NCI-H187 treated with DMSO at 0.1 percent for 48 hours (cell line): Measurements from ENCODE around the gene ODF2.

Experiments used
- DNase-seq: peaks from one replicate; lab custom pipeline; 2025; lab: John Stamatoyannopoulos, UW

The ODF2 gene

DNA sequence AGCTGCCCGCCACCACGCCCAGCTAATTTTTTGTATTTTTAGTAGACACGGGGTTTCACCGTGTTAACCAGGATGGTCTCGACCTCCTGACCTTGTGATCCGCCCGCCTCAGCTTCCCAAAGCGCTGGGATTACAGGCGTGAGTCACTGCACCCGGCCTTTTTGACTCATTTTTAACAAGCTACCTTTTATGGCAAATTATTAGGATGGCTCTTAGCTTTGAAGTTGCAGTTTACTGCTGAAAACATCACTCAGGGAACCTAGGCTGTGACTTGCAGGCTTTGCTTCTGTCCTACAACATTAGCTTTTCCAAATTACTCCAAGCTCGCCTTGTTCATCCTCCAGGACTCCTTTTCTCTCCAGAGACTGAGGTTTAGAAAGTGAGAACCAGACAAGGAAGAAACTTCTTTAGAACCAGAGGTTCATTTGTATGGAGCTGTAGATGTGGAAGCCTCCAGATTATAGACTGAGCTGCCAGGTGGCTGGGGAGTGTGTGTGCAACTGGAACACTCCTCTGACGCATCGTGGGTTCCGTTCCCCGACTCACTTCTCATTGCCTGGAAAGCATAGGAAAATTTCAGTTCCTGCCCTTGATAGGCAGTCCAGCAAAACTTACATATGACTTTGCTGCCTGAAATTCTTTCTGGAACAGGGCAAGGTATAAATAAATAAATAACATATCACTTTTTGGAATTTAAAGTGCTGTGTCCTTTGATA is 72.8 kb downstream of the ODF2 start:
- no peak for DNase-seq

DNA sequence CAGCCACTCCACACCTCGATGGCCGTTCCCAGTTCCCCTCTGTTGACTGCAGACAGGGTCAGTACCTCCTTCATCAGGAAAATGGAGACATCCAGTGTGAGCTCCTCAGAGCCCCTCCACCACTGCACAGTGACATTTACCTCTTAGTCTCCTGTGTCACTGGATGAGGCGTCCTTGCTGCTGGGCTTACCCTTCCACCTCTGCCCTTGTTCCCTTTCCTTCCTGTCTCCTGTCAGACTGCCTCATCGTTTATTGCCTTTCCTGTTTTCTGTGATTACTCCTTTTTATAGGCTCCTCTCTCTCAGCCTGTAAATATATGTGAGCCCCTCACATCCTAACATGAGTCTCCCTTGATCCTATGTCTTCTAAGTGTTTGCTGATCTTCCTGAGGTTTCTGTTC is 73.4 kb downstream of the ODF2 start:
- DNase-seq: no peak

- DNase-seq: no peak
Observed at GRCh38 chr9:128532581-128532980, 76.8 kb downstream of the ODF2 start.

GRCh38 chr9:128540634-128541360 is 85.0 kb downstream of the ODF2 start:
- no peak for DNase-seq

GRCh38 chr9:128546504-128546903 is 90.7 kb downstream of the ODF2 start:
- DNase-seq: no peak

DNA sequence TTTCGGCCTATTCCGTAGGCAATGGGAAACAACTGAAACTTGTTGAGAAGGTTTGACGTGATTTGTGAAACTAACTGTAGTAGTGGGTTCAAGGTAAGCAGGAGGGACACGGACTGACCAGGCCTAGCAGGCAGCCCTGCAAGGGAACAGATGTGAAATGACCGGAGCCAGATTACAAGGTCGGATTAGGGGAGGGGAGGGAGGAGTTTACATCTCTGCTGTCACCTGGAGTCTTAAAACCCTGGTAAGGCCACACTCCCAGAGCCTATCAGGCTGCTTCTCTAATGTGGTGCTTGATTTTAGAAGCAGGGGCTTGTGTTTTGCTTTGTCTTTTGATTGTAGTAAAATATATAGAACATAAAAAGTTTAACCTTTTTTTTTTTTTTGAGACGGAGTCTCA is 93.1 kb downstream of the ODF2 start:
- no peak for DNase-seq

- DNase-seq: no peak
Observed at GRCh38 chr9:128550226-128550625, 94.4 kb downstream of the ODF2 start.
